Stimulated activated CD8-positive, alpha-beta memory T cell treated with anti-CD3 and anti-CD28 coated beads, Interleukin-4, amount 100 ng/mL, for 24 hours (primary cell): Measurements from ENCODE around the gene MYBPC2.
"Not testable (repeated sequence)": the region's sequence is repeated elsewhere in the genome, so short reads cannot be mapped to it uniquely, and the experiment has no call there.

ENCODE experiments used
- DNase-seq: peaks from one replicate; pipeline ENCODE4 v3.0.0-alpha.2; 2020; ENCODE audit warnings: low read depth

The MYBPC2 gene

DNA sequence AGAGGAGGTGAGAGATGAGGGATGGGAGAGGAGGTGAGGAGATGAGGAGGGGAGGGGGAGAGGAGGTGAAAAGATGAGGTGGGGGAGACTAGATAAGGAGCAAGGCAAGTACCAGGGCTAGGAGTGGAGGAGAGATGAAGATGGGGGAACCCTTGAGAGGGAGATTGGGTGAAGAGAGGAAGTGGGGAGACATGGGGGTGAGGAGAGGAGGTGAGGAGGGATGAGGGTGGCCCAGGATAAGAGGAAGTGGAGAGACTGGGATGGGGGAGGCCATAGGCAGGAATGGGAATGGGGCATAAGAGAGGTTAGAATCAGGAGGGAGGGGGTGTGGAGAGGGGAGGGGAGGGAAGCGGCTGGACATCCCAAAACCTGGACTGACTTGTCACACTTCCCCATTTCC, 26.9 kb downstream of the MYBPC2 start:
- DNase-seq: no peak

GRCh38 chr19:50460161-50460765, 27.6 kb downstream of the MYBPC2 start:
- no peak for DNase-seq

DNA sequence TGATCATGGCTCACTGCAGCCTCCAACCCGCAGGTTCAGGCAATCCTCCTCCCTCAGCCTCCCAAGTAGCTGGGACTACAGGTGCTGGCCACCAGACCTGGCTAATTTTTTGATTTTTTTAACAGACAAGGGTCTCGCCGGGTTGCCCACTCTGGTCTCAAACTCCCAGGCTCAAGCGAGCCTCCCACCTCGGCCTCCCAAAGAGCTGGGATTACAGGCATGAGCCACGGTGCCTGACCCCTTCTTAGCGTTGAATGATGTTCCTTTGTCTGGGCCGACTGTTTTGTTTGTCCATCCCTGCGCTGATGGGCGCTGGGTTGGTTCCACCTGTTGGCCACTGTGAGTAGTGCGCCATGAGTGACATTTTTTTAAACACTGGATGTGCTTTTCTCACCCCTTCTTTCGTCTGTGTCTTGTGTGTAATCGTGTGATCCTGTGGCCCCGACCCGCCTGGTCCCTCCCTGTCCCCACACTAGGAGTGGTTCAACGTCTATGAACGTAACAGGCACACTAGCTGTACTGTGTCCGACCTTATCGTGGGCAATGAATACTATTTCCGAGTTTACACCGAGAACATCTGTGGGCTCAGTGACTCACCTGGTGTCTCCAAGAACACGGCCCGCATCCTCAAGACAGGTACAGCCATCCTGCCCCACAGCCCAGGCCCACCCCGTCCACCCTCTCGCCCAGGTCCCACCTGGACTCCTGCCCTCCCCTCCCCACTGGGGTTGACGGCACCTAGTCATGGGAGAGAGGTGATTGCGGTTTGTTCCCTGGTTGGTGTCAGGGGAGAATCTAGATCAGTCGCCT, 28.6 kb downstream of the MYBPC2 start:
- DNase-seq: peak; percentile 23

DNA sequence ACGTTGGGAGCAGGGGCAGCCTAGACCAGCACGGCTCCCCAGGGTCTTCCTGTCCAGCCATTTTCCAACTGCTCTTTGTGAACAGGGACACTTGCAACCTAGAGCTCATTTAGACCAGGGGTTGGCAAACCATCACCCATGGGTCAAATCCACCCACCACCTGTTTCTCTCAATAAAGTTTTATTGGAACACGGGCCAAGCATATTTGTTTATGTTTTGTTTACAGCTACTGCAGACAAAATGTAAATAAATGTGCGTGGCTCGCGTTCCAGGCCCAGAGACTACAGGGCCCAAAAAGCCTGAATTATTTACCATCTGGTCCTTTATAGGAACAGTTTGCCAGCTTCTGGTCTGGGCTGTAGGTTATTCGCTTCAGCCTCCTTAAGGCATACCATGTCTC, 30.3 kb downstream of the MYBPC2 start:
- DNase-seq: no peak

- DNase-seq: no peak
These were observed 31.7 kb downstream of the MYBPC2 start for GRCh38 chr19:50464348-50464747.

DNA sequence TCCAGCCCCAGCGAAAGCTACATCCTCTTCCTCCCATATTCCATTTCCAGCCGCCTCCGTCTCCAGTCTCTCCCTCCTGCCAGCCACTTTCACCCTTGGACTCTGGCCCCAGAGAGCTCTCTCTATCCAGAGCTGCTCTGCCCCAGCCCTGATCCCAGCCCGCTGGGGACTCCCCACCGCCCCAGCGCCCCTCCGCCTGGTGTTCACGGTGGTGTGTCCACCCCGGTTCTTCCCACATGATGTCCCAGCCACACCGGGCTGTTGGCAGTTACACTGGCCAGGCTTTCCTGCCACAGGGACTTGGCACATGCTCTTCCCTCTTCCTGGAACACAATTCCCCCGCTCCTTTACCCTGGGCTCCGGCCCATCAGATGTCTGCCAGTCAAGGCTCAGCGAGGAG, 32.3 kb downstream of the MYBPC2 start:
- DNase-seq: no peak

GRCh38 chr19:50465986-50466705, 33.5 kb downstream of the MYBPC2 start:
- no peak for DNase-seq

GRCh38 chr19:50466706-50467039, 34.0 kb downstream of the MYBPC2 start:
- no peak for DNase-seq

DNA sequence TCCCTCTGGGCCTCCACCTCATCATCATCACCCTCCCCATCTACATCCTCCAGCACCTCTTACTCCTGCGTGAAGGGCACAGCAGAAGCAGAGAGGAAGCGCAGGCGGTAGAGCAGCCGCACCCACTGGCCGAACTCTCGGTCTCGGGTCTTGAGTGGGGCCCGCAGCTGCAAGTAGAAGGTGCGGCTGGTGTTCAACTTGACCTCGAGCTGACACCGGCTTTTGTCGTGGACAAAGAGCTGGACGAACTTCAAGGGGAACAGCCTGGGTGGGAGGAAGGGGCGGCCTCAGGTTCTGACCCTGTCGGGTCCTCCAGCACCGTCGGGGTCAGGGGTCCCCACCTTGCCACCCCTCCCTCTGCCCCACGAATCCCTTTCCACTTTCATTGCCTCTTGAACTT, 34.9 kb downstream of the MYBPC2 start:
- no peak for DNase-seq

GRCh38 chr19:50468818-50469217, 36.1 kb downstream of the MYBPC2 start:
- no peak for DNase-seq

GRCh38 chr19:50473336-50473735, 40.6 kb downstream of the MYBPC2 start:
- not testable (repeated sequence) for DNase-seq

DNA sequence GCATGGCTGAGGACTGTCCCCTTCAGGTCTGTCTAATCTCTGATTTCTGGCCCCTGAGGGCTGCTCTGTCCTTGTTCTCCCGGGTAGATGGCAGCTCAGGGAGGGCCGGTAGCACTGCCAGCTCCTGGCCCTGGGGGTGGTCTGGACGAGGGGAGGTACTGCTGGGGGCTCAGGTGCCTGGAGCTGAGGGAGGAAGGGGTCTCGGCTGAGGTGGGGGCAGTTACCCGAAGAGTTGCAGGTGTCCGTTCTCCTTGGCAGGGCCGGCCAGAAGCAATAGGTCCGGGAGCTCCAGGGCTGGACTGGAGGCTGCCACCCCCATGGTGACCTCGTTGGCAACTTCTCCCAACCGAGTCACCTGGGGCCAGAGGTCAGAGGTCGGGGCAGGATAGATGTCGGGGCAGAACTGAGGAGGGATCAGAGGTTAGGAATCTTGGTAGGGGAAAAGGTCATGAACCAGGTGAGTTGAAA, 42.4 kb downstream of the MYBPC2 start:
- no peak for DNase-seq

GRCh38 chr19:50475736-50476223, 43.1 kb downstream of the MYBPC2 start:
- DNase-seq: no peak

GRCh38 chr19:50476224-50476906, 43.7 kb downstream of the MYBPC2 start, which contains the start of the genes EMC10 and GARIN5A:
Gene EMC10 (plus strand): TSS chr19:50476507. CDS start chr19:50476545, 38 bp downstream.
Gene GARIN5A (minus strand): TSS chr19:50476848. CDS start chr19:50476388, 460 bp downstream.
- DNase-seq: peak; percentile 87

DNA sequence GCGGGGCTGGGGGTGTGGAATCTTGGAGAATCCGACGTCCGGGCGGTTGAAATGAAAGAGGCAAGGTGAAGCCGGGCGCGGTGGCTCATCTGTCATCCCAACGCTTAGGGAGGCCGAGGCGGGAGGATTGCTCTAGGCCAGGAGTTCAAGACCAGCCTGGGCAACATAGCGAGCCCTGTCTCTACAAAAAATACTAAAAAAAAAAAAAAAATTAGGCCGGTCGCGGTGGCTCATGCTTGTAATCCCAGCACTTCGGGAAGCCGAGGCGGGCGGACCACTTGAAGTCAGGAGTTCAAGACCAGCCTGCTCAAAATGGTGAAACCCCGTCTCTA, 44.2 kb downstream of the MYBPC2 start:
- DNase-seq: no peak

DNA sequence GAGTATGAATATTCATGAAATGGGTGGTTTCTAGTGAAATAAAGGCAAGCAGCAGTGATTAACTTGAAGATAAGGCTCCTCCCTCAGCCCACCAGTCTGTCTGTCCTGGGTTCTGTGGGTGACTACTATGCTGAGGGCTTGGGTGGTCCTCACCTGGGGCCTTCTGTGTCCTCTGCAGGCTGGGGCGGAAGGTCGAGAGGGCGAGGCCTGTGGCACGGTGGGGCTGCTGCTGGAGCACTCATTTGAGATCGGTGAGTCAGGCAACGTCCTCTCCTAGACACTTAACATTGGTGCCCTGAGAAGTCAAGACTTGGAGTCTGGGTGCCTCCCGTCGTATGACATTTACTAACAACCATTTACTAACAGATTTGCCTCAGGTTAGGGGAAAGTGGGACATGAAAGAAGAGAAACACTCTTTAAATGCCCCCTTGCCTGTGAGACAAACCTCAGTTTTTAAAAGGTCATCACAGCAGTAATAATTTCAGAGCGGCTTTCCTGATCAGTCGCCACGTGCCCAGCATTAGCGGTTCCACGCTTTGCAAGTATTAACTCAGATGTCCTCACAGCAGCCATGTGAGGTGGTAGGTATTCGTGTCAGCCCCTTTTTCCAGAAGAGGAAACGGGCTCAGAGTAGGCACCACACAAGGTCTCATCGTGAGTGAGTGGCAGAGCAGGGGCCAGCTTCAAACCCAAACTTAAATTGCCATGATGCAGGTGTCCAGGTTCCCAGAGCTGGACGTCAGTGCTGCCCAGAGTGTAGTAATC, 45.2 kb downstream of the MYBPC2 start:
- DNase-seq: no peak

DNA sequence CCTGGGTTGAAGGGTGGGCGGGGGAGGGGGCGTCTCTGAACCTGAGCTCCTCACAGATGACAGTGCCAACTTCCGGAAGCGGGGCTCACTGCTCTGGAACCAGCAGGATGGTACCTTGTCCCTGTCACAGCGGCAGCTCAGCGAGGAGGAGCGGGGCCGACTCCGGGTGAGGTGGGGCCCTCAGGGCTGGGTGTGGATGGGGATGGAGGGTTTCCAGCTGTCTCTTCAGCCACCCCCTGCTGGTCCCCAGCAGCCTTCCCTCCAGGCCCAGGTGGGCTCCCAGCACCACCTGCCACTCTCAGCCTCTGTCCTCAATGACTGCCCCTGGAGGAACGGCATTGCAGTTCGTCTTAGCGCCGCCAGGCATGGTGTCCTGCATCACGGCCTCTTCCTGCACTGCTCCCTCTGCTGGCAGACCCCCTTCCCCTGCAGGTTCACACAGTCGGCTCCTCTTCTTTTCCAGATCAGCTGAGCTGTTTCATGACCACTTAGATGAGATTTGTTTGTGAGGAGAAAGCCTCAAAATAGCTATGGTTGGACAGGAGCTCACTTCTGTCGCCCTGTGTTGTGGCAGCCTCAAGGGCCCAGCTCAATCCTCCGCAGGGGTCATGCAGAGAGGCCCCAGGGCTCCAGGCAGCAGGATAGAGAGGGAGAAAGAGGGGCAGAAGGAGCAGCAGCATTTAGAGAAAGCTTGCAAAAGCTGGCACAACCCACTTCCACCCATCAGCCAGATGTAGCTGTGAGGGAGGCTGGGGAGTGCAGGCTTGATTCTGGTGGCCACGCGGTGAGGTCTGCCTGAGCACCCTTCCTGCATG, 46.4 kb downstream of the MYBPC2 start:
- no peak for DNase-seq

- DNase-seq: no peak
These were observed 47.1 kb downstream of the MYBPC2 start for GRCh38 chr19:50479761-50480251.

DNA sequence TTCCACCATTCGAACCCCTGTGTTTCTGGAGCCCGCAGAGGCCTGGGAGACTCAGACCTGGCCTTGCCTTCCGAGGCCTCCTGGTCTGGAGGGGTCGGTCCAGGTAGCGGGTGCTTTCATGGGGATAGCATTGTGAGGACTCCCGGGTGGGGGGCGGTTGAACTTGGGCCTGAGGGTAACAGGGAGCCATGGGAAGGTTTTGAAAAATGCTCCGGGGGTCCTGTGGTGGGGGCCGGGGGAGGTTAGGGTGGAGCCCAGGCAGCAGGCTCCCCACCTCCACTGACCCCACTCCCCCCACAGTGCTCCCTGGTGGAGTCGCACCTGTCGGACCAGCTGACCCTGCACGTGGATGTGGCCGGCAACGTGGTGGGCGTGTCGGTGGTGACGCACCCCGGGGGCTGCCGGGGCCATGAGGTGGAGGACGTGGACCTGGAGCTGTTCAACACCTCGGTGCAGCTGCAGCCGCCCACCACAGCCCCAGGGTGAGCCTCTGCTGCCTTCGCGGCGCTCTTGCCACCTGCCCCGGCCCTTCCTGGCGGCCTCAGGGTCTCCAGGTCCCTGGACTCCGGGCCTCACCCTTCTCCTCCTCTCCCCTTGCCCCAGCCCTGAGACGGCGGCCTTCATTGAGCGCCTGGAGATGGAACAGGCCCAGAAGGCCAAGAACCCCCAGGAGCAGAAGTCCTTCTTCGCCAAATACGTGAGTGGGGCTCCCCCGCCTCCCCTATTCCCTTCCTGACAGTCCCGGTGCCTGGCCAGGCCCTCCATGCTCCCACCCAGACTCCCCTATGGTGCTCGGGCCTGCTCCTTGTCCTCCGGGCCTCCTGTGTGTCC, 47.8 kb downstream of the MYBPC2 start:
- no peak for DNase-seq
